Tibial artery (tissue), 4 donors: ENCODE results near the gene TLK1.

Experiments used
- DNase-seq, 2 donors: peaks; one replicate each; pipeline ENCODE4 v3.0.0-alpha.2; 2019
- H3K27ac ChIP-seq, 2 donors: fragments of 200-600 bp; sonication (generic) in 1 of 2; 1 replicate in 1 of 2; 2 replicates in 1 of 2; pipeline ENCODE4 v1.5.1; 2018 to 2019; ENCODE audit warnings: mild to moderate bottlenecking in 1 of 2
- H3K27me3 ChIP-seq, 2 donors: fragments of 200-600 bp; sonication (generic) in 1 of 2; one replicate each; pipeline versions ENCODE4 v1.5.1 to v1.6.0; 2016 to 2019
- H3K36me3 ChIP-seq, 3 donors: fragments of 200-600 bp; sonication (generic) in 2 of 3; one replicate each; pipeline ENCODE4 v1.5.1; 2016 to 2019; ENCODE audit warnings: mild to moderate bottlenecking in 2 of 3
- H3K4me1 ChIP-seq, 4 donors: fragments of 200-600 bp; sonication (generic) in 2 of 4; 1 replicate in 3 of 4; 2 replicates in 1 of 4; pipeline ENCODE4 v1.5.1; 2016 to 2019
- H3K4me3 ChIP-seq, 2 donors: fragments of 200-600 bp; sonication (generic) in 1 of 2; 1 replicate in 1 of 2; 2 replicates in 1 of 2; pipeline ENCODE4 v1.5.1; 2018 to 2019; ENCODE audit warnings: mild to moderate bottlenecking in 2 of 2
- H3K9me3 ChIP-seq, 3 donors: fragments of 200-600 bp; sonication (generic) in 1 of 3; one replicate each; pipeline ENCODE4 v1.5.1; 2016 to 2019
- intact Hi-C: fragments of 100-400 bp; cut with DNase I; formaldehyde crosslinking; loops from one replicate; pipeline ENCODE4 v1.15.0; 2023; ENCODE audit warnings: low total_unique reads
- TF ChIP-seq, protein P1 (sequence below), 2 experiments: fragments of 200-600 bp in 1 of 2; fragments of 450-650 bp in 1 of 2; IDR thresholded peaks; one replicate each; pipeline ENCODE4 v1.5.1; 2017 to 2019; ENCODE audit warnings: antibody characterized with exemption in 2 of 2, mild to moderate bottlenecking in 1 of 2, moderate library complexity in 1 of 2

Gene TLK1

DNA sequence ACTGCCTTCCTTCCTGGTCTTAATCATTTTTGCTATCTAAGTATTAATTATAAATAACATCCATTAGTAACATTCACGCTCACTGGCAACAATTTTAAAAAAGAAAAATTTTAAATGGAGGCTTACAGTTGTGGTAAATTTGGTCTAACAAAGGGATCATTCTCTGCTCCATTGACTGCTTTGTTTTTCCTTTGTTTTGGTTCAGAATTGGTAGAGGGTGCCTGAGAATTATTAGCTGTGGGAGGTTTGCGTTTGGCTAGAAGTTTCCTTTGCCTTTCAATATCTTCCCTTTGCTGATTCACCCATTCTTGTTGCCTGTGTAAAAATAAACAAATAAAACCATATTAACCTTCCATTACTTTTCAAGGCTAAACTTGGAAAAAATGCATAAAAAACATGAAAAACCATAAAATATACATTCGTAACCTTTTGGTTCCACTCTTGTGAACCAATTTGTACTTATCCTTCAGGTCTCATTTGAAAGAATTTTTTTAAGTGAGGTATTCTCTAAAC lies 114.6 kb downstream of the TLK1 start:
- TF ChIP-seq, protein P1, sequence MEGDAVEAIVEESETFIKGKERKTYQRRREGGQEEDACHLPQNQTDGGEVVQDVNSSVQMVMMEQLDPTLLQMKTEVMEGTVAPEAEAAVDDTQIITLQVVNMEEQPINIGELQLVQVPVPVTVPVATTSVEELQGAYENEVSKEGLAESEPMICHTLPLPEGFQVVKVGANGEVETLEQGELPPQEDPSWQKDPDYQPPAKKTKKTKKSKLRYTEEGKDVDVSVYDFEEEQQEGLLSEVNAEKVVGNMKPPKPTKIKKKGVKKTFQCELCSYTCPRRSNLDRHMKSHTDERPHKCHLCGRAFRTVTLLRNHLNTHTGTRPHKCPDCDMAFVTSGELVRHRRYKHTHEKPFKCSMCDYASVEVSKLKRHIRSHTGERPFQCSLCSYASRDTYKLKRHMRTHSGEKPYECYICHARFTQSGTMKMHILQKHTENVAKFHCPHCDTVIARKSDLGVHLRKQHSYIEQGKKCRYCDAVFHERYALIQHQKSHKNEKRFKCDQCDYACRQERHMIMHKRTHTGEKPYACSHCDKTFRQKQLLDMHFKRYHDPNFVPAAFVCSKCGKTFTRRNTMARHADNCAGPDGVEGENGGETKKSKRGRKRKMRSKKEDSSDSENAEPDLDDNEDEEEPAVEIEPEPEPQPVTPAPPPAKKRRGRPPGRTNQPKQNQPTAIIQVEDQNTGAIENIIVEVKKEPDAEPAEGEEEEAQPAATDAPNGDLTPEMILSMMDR (IDR thresholded peaks at IDR 0.05), result no peak
- intact Hi-C loops, result no loop called here
- Histone ChIP-seq H3K27me3 (no peaks in the 10 kb centered on the region), H3K27ac (no peak overlapping the region), H3K4me1 (no peaks in the 10 kb centered on the region), H3K4me3 (no peak overlapping the region), H3K36me3 (peaks cover 33 to 76% (median 48%) of the 10 kb centered on the region in 3 donors), H3K9me3 (no peaks in the 10 kb centered on the region)
- no peak for DNase-seq

DNA sequence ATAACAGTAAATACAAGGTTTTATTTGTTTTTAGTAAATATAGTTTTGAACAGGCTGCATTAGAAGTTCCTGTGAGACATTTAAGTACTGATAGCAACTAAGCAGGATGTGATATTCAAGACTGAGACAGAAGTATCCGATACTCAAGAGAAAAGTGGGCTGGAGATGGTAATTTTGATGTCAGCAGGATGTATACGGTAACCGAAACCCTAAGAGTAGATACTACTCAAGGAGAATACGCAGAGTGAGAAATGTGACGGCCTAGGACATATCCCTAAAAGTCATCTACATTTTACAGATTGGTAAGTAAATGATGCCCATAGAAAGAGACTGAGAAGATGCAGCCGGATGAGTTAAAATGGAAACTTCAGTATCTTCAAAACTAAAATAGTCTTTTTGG lies 116.3 kb downstream of the TLK1 start:
- H3K4me1 ChIP-seq, result no peaks in the 10 kb centered on the region
- H3K4me3 ChIP-seq, result no peak overlapping the region
- peaks cover 33 to 78% (median 40%) of the 10 kb centered on the region in 3 donors for H3K36me3 ChIP-seq
- TF ChIP-seq, protein P1 (IDR thresholded peaks at IDR 0.05), result no peak
- no peaks in the 10 kb centered on the region for H3K9me3 ChIP-seq
- no peaks in the 10 kb centered on the region for H3K27me3 ChIP-seq
- DNase-seq, result no peak
- no peak overlapping the region for H3K27ac ChIP-seq
- intact Hi-C loops, result no loop called here

- H3K27me3 ChIP-seq, result no peaks in the 10 kb centered on the region
- DNase-seq, result no peak
- no peak overlapping the region for H3K4me3 ChIP-seq
- peaks cover 24 to 61% (median 27%) of the 10 kb centered on the region in 3 donors for H3K36me3 ChIP-seq
- H3K27ac ChIP-seq, result no peak overlapping the region
- no peaks in the 10 kb centered on the region for H3K4me1 ChIP-seq
- intact Hi-C loops, result no loop called here
- TF ChIP-seq, protein P1 (IDR thresholded peaks at IDR 0.05), result no peak
- no peaks in the 10 kb centered on the region for H3K9me3 ChIP-seq
Observed at GRCh38 chr2:171042253-171042969, 118.3 kb downstream of the TLK1 start.

- intact Hi-C loops, result no loop called here
- peaks cover 15 to 37% (median 28%) of the 10 kb centered on the region in 3 donors for H3K36me3 ChIP-seq
- no peaks in the 10 kb centered on the region for H3K9me3 ChIP-seq
- no peak for DNase-seq
- H3K4me3 ChIP-seq, result no peak overlapping the region
- no peaks in the 10 kb centered on the region for H3K27me3 ChIP-seq
- H3K27ac ChIP-seq, result no peak overlapping the region
- TF ChIP-seq, protein P1 (IDR thresholded peaks at IDR 0.05), result no peak
- H3K4me1 ChIP-seq, result no peaks in the 10 kb centered on the region
Observed at GRCh38 chr2:171036532-171036931, 124.2 kb downstream of the TLK1 start.

DNA sequence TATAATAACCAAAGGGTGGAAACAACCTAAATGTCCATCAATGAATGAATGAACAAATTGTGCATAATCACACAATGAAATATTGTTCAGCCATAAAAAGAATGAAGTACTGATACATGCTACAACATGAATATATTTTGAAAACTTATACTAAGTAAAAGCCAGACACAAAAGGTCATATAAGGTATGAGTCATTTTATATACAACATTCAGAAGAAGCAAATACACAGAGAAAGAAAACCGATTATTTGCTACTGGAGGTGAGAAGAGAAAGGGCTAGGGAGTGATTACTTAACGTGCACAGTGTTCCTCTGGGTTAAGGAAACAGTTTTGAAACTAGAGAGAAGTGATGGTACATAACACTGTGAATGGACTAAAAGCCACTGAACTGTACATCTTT lies 126.4 kb downstream of the TLK1 start:
- intact Hi-C loops, result no loop called here
- Histone ChIP-seq H3K4me3 (no peak overlapping the region), H3K4me1 (no peaks in the 10 kb centered on the region), H3K36me3 (peaks cover 12 to 34% (median 27%) of the 10 kb centered on the region in 3 donors), H3K9me3 (no peaks in the 10 kb centered on the region), H3K27ac (no peak overlapping the region), H3K27me3 (no peaks in the 10 kb centered on the region)
- DNase-seq, result no peak
- TF ChIP-seq, protein P1 (IDR thresholded peaks at IDR 0.05), result no peak
